ENCODE results near the gene NEIL3. TPM values are rescaled to one million over a fixed set of nuclear protein-coding genes. Genes with fewer than 3 reads are reported as not detected.

Gene NEIL3
- total RNA-seq, 1 donor from 2014 or later, result 1.4 TPM

GRCh38 chr4:177376024-177376423 is 66.3 kb downstream of the NEIL3 start:
- Mint-ChIP-seq H3K27ac (ENCODE audit: unreplicated experiment) (no peak overlapping the region), H3K4me1 (ENCODE audit: low read depth, unreplicated experiment) (peaks cover 7% of the 10 kb centered on the region), H3K36me3 (ENCODE audit: unreplicated experiment) (no peaks in the 10 kb centered on the region), H3K4me3 (ENCODE audit: unreplicated experiment) (no peak overlapping the region), H3K27me3 (ENCODE audit: unreplicated experiment) (no peaks in the 10 kb centered on the region), H3K9me3 (ENCODE audit: unreplicated experiment) (no peaks in the 10 kb centered on the region)
- TF ChIP-seq CTCF (IDR thresholded peaks at IDR 0.05; ENCODE audit: partially characterized antibody, unreplicated experiment), result no peak
- DNase-seq, result no peak

- H3K4me3 Mint-ChIP-seq (ENCODE audit: unreplicated experiment), result no peak overlapping the region
- DNase-seq, result no peak
- no peaks in the 10 kb centered on the region for H3K36me3 Mint-ChIP-seq (ENCODE audit: unreplicated experiment)
- no peak overlapping the region for H3K27ac Mint-ChIP-seq (ENCODE audit: unreplicated experiment)
- H3K27me3 Mint-ChIP-seq (ENCODE audit: unreplicated experiment), result no peaks in the 10 kb centered on the region
- H3K4me1 Mint-ChIP-seq (ENCODE audit: low read depth, unreplicated experiment), result peaks cover 2% of the 10 kb centered on the region
- no peak for TF ChIP-seq CTCF (IDR thresholded peaks at IDR 0.05; ENCODE audit: partially characterized antibody, unreplicated experiment)
- H3K9me3 Mint-ChIP-seq (ENCODE audit: unreplicated experiment), result no peaks in the 10 kb centered on the region
These were observed 71.1 kb downstream of the NEIL3 start for GRCh38 chr4:177380730-177381287.

GRCh38 chr4:177381762-177382310 is 72.2 kb downstream of the NEIL3 start:
- Mint-ChIP-seq H3K27me3 (ENCODE audit: unreplicated experiment) (no peaks in the 10 kb centered on the region), H3K9me3 (ENCODE audit: unreplicated experiment) (no peaks in the 10 kb centered on the region), H3K4me3 (ENCODE audit: unreplicated experiment) (no peak overlapping the region), H3K27ac (ENCODE audit: unreplicated experiment) (no peak overlapping the region), H3K36me3 (ENCODE audit: unreplicated experiment) (no peaks in the 10 kb centered on the region), H3K4me1 (ENCODE audit: low read depth, unreplicated experiment) (peaks cover 2% of the 10 kb centered on the region)
- DNase-seq, result no peak
- no peak for TF ChIP-seq CTCF (IDR thresholded peaks at IDR 0.05; ENCODE audit: partially characterized antibody, unreplicated experiment)

GRCh38 chr4:177384856-177385397 is 75.3 kb downstream of the NEIL3 start:
- no peak for DNase-seq
- Mint-ChIP-seq H3K4me3 (ENCODE audit: unreplicated experiment) (no peak overlapping the region), H3K27ac (ENCODE audit: unreplicated experiment) (no peak overlapping the region), H3K27me3 (ENCODE audit: unreplicated experiment) (no peaks in the 10 kb centered on the region), H3K36me3 (ENCODE audit: unreplicated experiment) (no peaks in the 10 kb centered on the region), H3K4me1 (ENCODE audit: low read depth, unreplicated experiment) (peaks cover 2% of the 10 kb centered on the region), H3K9me3 (ENCODE audit: unreplicated experiment) (no peaks in the 10 kb centered on the region)
- no peak for TF ChIP-seq CTCF (IDR thresholded peaks at IDR 0.05; ENCODE audit: partially characterized antibody, unreplicated experiment)

- no peak for DNase-seq
- no peak overlapping the region for H3K27ac Mint-ChIP-seq (ENCODE audit: unreplicated experiment)
- H3K4me3 Mint-ChIP-seq (ENCODE audit: unreplicated experiment), result no peak overlapping the region
- no peaks in the 10 kb centered on the region for H3K27me3 Mint-ChIP-seq (ENCODE audit: unreplicated experiment)
- no peaks in the 10 kb centered on the region for H3K36me3 Mint-ChIP-seq (ENCODE audit: unreplicated experiment)
- no peaks in the 10 kb centered on the region for H3K9me3 Mint-ChIP-seq (ENCODE audit: unreplicated experiment)
- H3K4me1 Mint-ChIP-seq (ENCODE audit: low read depth, unreplicated experiment), result peaks cover 2% of the 10 kb centered on the region
- no peak for TF ChIP-seq CTCF (IDR thresholded peaks at IDR 0.05; ENCODE audit: partially characterized antibody, unreplicated experiment)
These were observed 76.1 kb downstream of the NEIL3 start for GRCh38 chr4:177385576-177386277.
